ENCODE results near the gene CTNNB1.

The CTNNB1 gene

DNA sequence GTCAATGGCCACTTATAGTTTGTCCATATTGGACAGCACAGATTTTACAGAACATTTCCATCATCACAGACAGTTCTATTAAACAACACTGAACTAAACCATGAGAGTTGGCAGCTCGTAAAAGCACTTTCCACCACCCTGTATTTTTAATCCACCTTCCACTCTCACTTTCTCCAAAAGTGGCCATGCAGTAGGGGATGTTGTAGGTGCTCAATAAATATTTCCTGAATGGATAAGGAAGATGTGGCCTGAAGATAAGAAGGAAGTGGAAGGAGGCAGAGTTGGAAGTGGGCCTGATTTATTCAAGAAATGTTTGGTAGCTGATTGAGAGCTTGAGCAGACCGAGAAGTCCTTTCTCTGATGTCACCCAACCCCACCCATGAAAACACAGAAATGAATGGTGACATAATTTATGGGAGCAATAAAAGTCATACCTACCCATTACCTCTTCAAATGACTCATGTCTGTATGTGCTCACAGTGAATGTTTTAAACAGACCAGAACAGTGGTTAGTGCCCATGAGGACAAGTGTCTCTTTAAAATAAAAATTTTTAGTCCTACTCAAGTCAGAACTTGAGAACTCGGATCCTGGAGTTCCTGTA lies 39.6 kb upstream of the CTNNB1 start (continued):
- TF ChIP-seq, protein P1, sequence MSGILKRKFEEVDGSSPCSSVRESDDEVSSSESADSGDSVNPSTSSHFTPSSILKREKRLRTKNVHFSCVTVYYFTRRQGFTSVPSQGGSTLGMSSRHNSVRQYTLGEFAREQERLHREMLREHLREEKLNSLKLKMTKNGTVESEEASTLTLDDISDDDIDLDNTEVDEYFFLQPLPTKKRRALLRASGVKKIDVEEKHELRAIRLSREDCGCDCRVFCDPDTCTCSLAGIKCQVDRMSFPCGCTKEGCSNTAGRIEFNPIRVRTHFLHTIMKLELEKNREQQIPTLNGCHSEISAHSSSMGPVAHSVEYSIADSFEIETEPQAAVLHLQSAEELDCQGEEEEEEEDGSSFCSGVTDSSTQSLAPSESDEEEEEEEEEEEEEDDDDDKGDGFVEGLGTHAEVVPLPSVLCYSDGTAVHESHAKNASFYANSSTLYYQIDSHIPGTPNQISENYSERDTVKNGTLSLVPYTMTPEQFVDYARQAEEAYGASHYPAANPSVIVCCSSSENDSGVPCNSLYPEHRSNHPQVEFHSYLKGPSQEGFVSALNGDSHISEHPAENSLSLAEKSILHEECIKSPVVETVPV (CRISPR knock-in tag; IDR thresholded peaks at IDR 0.05) = no peak
- no peak for TF ChIP-seq GLIS3 (CRISPR knock-in tag; IDR thresholded peaks at IDR 0.05)
- no peak for TF ChIP-seq SNAI2 (CRISPR knock-in tag; IDR thresholded peaks at IDR 0.05)

DNA sequence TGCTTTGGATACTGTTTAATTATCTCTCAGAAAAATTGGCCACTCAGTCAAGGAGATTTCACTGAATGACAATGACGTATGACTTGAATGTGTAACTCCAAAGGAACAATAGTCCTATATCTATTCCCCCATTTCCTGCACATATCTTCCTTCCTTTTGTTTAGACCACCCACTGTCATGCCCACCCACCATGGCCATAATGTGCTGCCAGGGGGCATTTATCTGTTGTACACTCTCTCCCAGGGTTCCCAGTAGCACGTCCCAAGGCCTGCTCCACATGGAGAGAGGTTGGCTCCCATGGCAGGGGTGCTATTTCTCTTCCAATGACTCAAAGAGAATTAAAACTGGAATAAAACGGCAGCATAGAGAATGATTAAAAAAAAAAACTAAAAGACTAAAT lies 36.8 kb upstream of the CTNNB1 start:
- TF ChIP-seq ARNTL (CRISPR knock-in tag; IDR thresholded peaks at IDR 0.05; ENCODE audit: borderline replicate concordance, low read depth) = no peak
- no peak for ATAC-seq

DNA sequence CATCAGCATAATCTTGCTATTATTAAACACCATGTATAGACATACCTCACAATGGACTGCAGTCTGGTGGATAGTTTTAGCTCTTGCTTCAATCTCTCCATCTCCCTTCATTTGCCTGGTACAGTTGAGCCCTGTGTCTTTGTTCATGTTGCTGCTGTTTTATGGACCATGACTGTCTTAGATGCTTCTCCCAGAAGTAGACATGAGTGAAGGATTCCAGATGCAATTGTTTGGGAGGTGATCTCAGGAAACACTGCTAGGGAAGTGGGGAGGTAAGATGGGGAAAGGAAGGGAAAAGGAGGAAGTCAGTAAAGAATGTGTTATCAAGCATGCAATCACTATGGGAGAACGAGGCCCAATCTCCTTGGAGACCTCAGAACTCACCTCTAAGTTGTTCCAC lies 36.3 kb upstream of the CTNNB1 start:
- no peak for ATAC-seq
- TF ChIP-seq TCF4 (CRISPR knock-in tag; IDR thresholded peaks at IDR 0.05; ENCODE audit: borderline replicate concordance) (no peak), BACH2 (CRISPR knock-in tag; IDR thresholded peaks at IDR 0.05; ENCODE audit: borderline replicate concordance) (no peak), ZNF70 (CRISPR knock-in tag; IDR thresholded peaks at IDR 0.05) (no peak), ESRRG (CRISPR knock-in tag; IDR thresholded peaks at IDR 0.05) (no peak), ZNF565 (CRISPR knock-in tag; conservative IDR thresholded peaks at IDR 0.05; ENCODE audit: low read depth) (no peak), ZFP3 (CRISPR knock-in tag; IDR thresholded peaks at IDR 0.05) (no peak), SNAI2 (CRISPR knock-in tag; IDR thresholded peaks at IDR 0.05) (no peak), GLIS3 (CRISPR knock-in tag; IDR thresholded peaks at IDR 0.05) (no peak)
- TF ChIP-seq, protein P2, sequence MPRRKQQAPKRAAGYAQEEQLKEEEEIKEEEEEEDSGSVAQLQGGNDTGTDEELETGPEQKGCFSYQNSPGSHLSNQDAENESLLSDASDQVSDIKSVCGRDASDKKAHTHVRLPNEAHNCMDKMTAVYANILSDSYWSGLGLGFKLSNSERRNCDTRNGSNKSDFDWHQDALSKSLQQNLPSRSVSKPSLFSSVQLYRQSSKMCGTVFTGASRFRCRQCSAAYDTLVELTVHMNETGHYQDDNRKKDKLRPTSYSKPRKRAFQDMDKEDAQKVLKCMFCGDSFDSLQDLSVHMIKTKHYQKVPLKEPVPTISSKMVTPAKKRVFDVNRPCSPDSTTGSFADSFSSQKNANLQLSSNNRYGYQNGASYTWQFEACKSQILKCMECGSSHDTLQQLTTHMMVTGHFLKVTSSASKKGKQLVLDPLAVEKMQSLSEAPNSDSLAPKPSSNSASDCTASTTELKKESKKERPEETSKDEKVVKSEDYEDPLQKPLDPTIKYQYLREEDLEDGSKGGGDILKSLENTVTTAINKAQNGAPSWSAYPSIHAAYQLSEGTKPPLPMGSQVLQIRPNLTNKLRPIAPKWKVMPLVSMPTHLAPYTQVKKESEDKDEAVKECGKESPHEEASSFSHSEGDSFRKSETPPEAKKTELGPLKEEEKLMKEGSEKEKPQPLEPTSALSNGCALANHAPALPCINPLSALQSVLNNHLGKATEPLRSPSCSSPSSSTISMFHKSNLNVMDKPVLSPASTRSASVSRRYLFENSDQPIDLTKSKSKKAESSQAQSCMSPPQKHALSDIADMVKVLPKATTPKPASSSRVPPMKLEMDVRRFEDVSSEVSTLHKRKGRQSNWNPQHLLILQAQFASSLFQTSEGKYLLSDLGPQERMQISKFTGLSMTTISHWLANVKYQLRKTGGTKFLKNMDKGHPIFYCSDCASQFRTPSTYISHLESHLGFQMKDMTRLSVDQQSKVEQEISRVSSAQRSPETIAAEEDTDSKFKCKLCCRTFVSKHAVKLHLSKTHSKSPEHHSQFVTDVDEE (CRISPR knock-in tag; IDR thresholded peaks at IDR 0.05) = no peak
- TF ChIP-seq, protein P3, sequence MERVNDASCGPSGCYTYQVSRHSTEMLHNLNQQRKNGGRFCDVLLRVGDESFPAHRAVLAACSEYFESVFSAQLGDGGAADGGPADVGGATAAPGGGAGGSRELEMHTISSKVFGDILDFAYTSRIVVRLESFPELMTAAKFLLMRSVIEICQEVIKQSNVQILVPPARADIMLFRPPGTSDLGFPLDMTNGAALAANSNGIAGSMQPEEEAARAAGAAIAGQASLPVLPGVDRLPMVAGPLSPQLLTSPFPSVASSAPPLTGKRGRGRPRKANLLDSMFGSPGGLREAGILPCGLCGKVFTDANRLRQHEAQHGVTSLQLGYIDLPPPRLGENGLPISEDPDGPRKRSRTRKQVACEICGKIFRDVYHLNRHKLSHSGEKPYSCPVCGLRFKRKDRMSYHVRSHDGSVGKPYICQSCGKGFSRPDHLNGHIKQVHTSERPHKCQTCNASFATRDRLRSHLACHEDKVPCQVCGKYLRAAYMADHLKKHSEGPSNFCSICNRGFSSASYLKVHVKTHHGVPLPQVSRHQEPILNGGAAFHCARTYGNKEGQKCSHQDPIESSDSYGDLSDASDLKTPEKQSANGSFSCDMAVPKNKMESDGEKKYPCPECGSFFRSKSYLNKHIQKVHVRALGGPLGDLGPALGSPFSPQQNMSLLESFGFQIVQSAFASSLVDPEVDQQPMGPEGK (CRISPR knock-in tag; IDR thresholded peaks at IDR 0.05; ENCODE audit: borderline replicate concordance) = no peak

DNA sequence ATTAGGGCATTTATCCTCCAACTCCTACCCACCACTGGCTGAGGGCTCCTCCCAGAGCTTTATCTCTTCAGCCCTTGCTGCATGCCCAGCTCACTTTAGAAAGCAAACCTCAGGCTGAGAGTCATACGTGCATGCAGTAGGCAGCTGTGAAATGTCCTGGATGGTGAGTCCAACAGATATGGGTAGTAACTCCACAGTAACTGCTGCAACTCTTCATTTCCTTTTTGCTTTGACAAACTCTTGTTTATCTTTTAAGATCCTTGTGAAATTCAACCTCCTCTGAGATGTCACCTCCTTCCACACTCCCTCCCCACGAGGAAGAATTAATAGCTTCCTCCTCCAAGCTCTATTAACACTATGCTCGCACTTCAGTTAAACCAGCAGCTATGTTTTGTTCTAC lies 35.9 kb upstream of the CTNNB1 start:
- ATAC-seq = no peak

DNA sequence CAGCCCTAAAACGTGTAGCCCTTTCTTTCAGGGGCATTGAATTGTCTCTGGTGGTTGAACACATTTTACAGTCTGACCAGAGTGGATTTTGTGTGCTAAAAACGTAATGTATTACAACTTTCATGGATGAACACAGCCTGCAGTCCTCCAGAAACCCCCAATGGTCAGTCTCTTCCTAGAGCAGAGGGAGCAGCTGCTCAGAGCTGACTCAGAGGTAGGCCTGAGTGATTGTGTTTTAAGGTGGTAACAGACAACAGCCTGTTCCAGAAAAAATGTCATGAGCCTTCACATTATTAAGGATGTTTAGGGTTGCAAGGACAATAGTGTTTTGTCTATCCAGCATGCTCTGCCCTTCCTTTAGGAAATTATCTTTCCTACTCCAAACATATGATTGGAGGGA lies 34.5 kb upstream of the CTNNB1 start:
- ATAC-seq = no peak

More for the DNA sequence above, 35.9 kb upstream of the CTNNB1 start:
- TF ChIP-seq ZFP30 (CRISPR knock-in tag; IDR thresholded peaks at IDR 0.05) (no peak), TCF4 (CRISPR knock-in tag; IDR thresholded peaks at IDR 0.05; ENCODE audit: borderline replicate concordance) (no peak), ZNF8 (CRISPR knock-in tag; IDR thresholded peaks at IDR 0.05) (no peak), BACH2 (CRISPR knock-in tag; IDR thresholded peaks at IDR 0.05; ENCODE audit: borderline replicate concordance) (no peak)

DNA sequence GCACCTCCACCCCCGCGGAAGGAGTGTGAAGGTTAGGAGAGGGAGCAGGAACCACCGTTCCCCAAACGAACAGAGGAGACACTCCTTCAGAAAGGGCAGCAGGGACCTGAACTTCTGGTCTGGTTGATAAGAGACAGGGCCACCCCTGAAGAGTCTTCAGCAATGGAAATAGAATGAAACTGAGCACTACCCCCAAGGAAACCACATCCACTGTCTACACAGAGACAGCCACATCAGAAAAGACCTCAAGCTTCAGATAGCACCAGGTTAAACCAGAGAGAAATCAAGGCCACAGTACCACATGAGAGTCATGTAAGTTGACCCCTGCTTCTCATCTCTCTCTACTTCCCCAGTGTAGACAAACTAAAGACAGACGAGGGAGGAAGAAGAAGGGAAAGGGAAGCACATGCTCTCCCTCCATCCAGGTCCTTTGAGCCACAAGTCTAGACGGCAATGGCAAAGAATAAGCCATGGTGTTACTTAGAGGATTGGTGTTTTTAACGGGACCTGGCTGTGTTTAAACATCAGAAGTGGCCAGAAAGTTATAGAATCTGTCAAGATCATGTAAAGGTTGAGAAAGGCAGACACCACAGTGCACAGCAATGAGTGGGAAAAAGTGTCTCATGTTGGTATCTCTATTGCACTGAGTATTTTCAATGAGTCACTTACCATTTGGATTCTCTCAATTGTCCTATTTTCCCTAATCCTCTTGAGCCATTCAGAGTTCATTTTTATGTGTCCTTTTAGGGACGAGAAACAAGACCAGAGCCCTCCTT lies 31.4 kb upstream of the CTNNB1 start:
- no peak for ATAC-seq
- TF ChIP-seq, protein P1 (CRISPR knock-in tag; IDR thresholded peaks at IDR 0.05) = no peak
- TF ChIP-seq ISL1 (CRISPR knock-in tag; IDR thresholded peaks at IDR 0.05) (no peak), SNAI2 (CRISPR knock-in tag; IDR thresholded peaks at IDR 0.05) (no peak), ZNF565 (CRISPR knock-in tag; conservative IDR thresholded peaks at IDR 0.05; ENCODE audit: low read depth) (no peak), BACH2 (CRISPR knock-in tag; IDR thresholded peaks at IDR 0.05; ENCODE audit: borderline replicate concordance) (no peak), CSDC2 (CRISPR knock-in tag; IDR thresholded peaks at IDR 0.05) (no peak), PPARA (CRISPR knock-in tag; IDR thresholded peaks at IDR 0.05; ENCODE audit: borderline replicate concordance) (no peak), ZFP30 (CRISPR knock-in tag; IDR thresholded peaks at IDR 0.05) (no peak), ZC3H10 (CRISPR knock-in tag; IDR thresholded peaks at IDR 0.05) (no peak), ZNF70 (CRISPR knock-in tag; IDR thresholded peaks at IDR 0.05) (no peak), TCF4 (CRISPR knock-in tag; IDR thresholded peaks at IDR 0.05; ENCODE audit: borderline replicate concordance) (no peak)
- TF ChIP-seq, protein P3 (CRISPR knock-in tag; IDR thresholded peaks at IDR 0.05; ENCODE audit: borderline replicate concordance) = no peak

More for the DNA sequence above, 34.5 kb upstream of the CTNNB1 start:
- TF ChIP-seq TOX (CRISPR knock-in tag; IDR thresholded peaks at IDR 0.05; ENCODE audit: borderline replicate concordance) = no peak
- TF ChIP-seq TCF4 (CRISPR knock-in tag; IDR thresholded peaks at IDR 0.05; ENCODE audit: borderline replicate concordance) = no peak
- no peak for TF ChIP-seq ISL1 (CRISPR knock-in tag; IDR thresholded peaks at IDR 0.05)
- no peak for TF ChIP-seq PPARA (CRISPR knock-in tag; IDR thresholded peaks at IDR 0.05; ENCODE audit: borderline replicate concordance)
- TF ChIP-seq ZNF8 (CRISPR knock-in tag; IDR thresholded peaks at IDR 0.05) = no peak
- TF ChIP-seq SNAI2 (CRISPR knock-in tag; IDR thresholded peaks at IDR 0.05) = no peak
- TF ChIP-seq ZFP30 (CRISPR knock-in tag; IDR thresholded peaks at IDR 0.05) = no peak
- TF ChIP-seq CSDC2 (CRISPR knock-in tag; IDR thresholded peaks at IDR 0.05) = no peak
- no peak for TF ChIP-seq GLIS3 (CRISPR knock-in tag; IDR thresholded peaks at IDR 0.05)
- no peak for TF ChIP-seq RARB (CRISPR knock-in tag; IDR thresholded peaks at IDR 0.05)
- TF ChIP-seq ZC3H10 (CRISPR knock-in tag; IDR thresholded peaks at IDR 0.05) = no peak

All from SK-N-SH treated with all-trans-retinoic acid at 6 μM for 48 hours (cell line).